Uterus (tissue), 2 donors: ENCODE results near the gene DNAJC17.

ENCODE experiments used
- CTCF ChIP-seq, 4 experiments: fragments of 200-600 bp in 2 of 4; fragments of 450-650 bp in 2 of 4; sonication (generic) in 2 of 4; IDR thresholded peaks; one replicate each; pipeline ENCODE4 v1.5.1; 2016 to 2019; ENCODE audit warnings: antibody characterized with exemption in 4 of 4, mild to moderate bottlenecking in 2 of 4, moderate library complexity in 1 of 4
- POLR2A ChIP-seq, 2 donors: fragments of 450-650 bp; IDR thresholded peaks; one replicate each; pipeline ENCODE4 v1.6.1; 2016; ENCODE audit warnings: antibody characterized with exemption in 2 of 2, mild to moderate bottlenecking in 1 of 2, moderate library complexity in 1 of 2

GRCh38 chr15:40803688-40804087, 3.6 kb downstream of the DNAJC17 start:
- TF ChIP-seq CTCF (IDR thresholded peaks at IDR 0.05) (no peak), POLR2A (IDR thresholded peaks at IDR 0.05) (no peak)
